Trophoblast cell (in vitro differentiated cells and primary cell): ENCODE results near the gene CACNG7.

Experiments used
- DNase-seq, 2 donors: peaks; one replicate each; pipeline ENCODE4 v3.0.0-alpha.2; 2016
- H2AFZ ChIP-seq: 2 replicates; pipeline ENCODE4 v1.6.1; 2013; ENCODE audit warnings: low read length, moderate library complexity, mild to moderate bottlenecking; ENCODE audit not compliant: insufficient read depth, poor library complexity
- H2AK5ac ChIP-seq: 2 replicates; pipeline ENCODE4 v1.6.1; 2013; ENCODE audit warnings: mild to moderate bottlenecking, low read length
- H2BK120ac ChIP-seq: 2 replicates; pipeline ENCODE4 v1.6.1; 2013; ENCODE audit warnings: low read length, mild to moderate bottlenecking, moderate library complexity; ENCODE audit not compliant: insufficient read depth, poor library complexity
- H2BK12ac ChIP-seq: 2 replicates; pipeline ENCODE4 v1.6.1; 2013; ENCODE audit warnings: mild to moderate bottlenecking, low read length, moderate library complexity
- H2BK5ac ChIP-seq: 2 replicates; pipeline ENCODE4 v1.6.1; 2013; ENCODE audit warnings: low read length, low read depth, moderate library complexity, mild to moderate bottlenecking; ENCODE audit not compliant: poor library complexity
- H3K14ac ChIP-seq: 2 replicates; pipeline ENCODE4 v1.6.1; 2013; ENCODE audit warnings: mild to moderate bottlenecking, low read length
- H3K18ac ChIP-seq: 2 replicates; pipeline ENCODE4 v1.6.1; 2013; ENCODE audit warnings: mild to moderate bottlenecking, low read length
- H3K23ac ChIP-seq: 2 replicates; pipeline ENCODE4 v1.6.1; 2013; ENCODE audit warnings: low read length
- H3K27ac ChIP-seq: 2 replicates; pipeline ENCODE4 v1.5.1; 2013; ENCODE audit warnings: low read depth, mild to moderate bottlenecking, inconsistent platforms, low read length, moderate library complexity
- H3K27me3 ChIP-seq: 2 replicates; pipeline ENCODE4 v1.6.1; 2013; ENCODE audit warnings: inconsistent platforms, mild to moderate bottlenecking, low read length, moderate library complexity; ENCODE audit not compliant: insufficient read depth
- H3K36me3 ChIP-seq, 2 experiments: 1 replicate in 1 of 2; 2 replicates in 1 of 2; pipeline ENCODE4 v1.6.1; 2013; ENCODE audit warnings: low read length in 2 of 2, mild to moderate bottlenecking in 2 of 2, moderate library complexity in 1 of 2; ENCODE audit not compliant: insufficient read depth in 2 of 2, control insufficient read depth in 1 of 2
- H3K4ac ChIP-seq: 2 replicates; pipeline ENCODE4 v1.6.1; 2013; ENCODE audit warnings: low read depth, mild to moderate bottlenecking, low read length, moderate library complexity
- H3K4me1 ChIP-seq, 2 experiments: 1 replicate in 1 of 2; 2 replicates in 1 of 2; pipeline ENCODE4 v1.6.1; 2013; ENCODE audit warnings: low read length in 2 of 2, mild to moderate bottlenecking in 2 of 2, moderate library complexity in 1 of 2; ENCODE audit not compliant: insufficient read depth in 2 of 2, control insufficient read depth in 1 of 2
- H3K4me2 ChIP-seq: 2 replicates; pipeline ENCODE4 v1.6.1; 2013; ENCODE audit warnings: inconsistent platforms, mild to moderate bottlenecking, low read length, moderate library complexity
- H3K4me3 ChIP-seq: 2 replicates; pipeline ENCODE4 v1.5.1; 2013; ENCODE audit warnings: mild to moderate bottlenecking, low read depth, low read length, inconsistent platforms
- H3K79me1 ChIP-seq: one replicate; pipeline ENCODE4 v1.6.1; 2013; ENCODE audit warnings: low read length
- H3K79me2 ChIP-seq: 2 replicates; pipeline ENCODE4 v1.6.1; 2013; ENCODE audit warnings: low read length, mild to moderate bottlenecking; ENCODE audit not compliant: control insufficient read depth, insufficient read depth, poor library complexity
- H3K9ac ChIP-seq: 2 replicates; pipeline ENCODE4 v1.6.1; 2013; ENCODE audit warnings: mild to moderate bottlenecking, low read length
- H3K9me3 ChIP-seq: 2 replicates; pipeline ENCODE4 v1.6.1; 2013; ENCODE audit warnings: low read depth, mild to moderate bottlenecking, control low read depth, inconsistent platforms, low read length; ENCODE audit not compliant: insufficient read depth
- H4K12ac ChIP-seq: 2 replicates; pipeline ENCODE4 v1.6.1; 2013; ENCODE audit warnings: low read depth, mild to moderate bottlenecking, low read length, moderate library complexity
- H4K8ac ChIP-seq: 2 replicates; pipeline ENCODE4 v1.6.1; 2013; ENCODE audit warnings: low read depth, mild to moderate bottlenecking, low read length, moderate library complexity
- H4K91ac ChIP-seq: one replicate; pipeline ENCODE4 v1.6.1; 2013; ENCODE audit warnings: low read depth, mild to moderate bottlenecking, low read length, moderate library complexity
- WGBS: extraction: QIAGEN DNeasy Blood & Tissue Kit; methylation state at CpG from one replicate; pipeline ENCODE4 v1.1.7; 2013; ENCODE audit warnings: missing lambda C conversion rate; ENCODE audit not compliant: insufficient read length, insufficient coverage; ENCODE audit errors: extremely low coverage; 5-methylcytosine and 5-hydroxymethylcytosine counted together

The CACNG7 gene

GRCh38 chr19:53988981-53989380 lies 79.9 kb downstream of the CACNG7 start:
- peaks cover 11% of the 10 kb centered on the region for H3K27me3 ChIP-seq
- H3K23ac ChIP-seq: no peak overlapping the region
- no peak overlapping the region for H4K91ac ChIP-seq
- no peak overlapping the region for H3K14ac ChIP-seq
- no peak overlapping the region for H3K4me3 ChIP-seq
- H3K18ac ChIP-seq: no peak overlapping the region
- H2BK5ac ChIP-seq: no peak overlapping the region
- no peaks in the 10 kb centered on the region for H3K79me1 ChIP-seq
- peaks cover 0 to 7% of the 10 kb centered on the region in 2 experiments for H3K4me1 ChIP-seq
- H3K27ac ChIP-seq: no peak overlapping the region
- no peak for DNase-seq
- H3K9me3 ChIP-seq: peaks cover 2% of the 10 kb centered on the region
- no peak overlapping the region for H3K4me2 ChIP-seq
- no peak overlapping the region for H3K4ac ChIP-seq
- H2BK12ac ChIP-seq: no peak overlapping the region
- no CpG with 5 or more reads among the region's 6 CpGs for WGBS
- H2AFZ ChIP-seq: no peak overlapping the region
- H2AK5ac ChIP-seq: no peak overlapping the region
- no peaks in the 10 kb centered on the region for H3K79me2 ChIP-seq
- no peak overlapping the region for H2BK120ac ChIP-seq
- no peak overlapping the region for H3K9ac ChIP-seq
- H4K8ac ChIP-seq: no peak overlapping the region
- no peaks in the 10 kb centered on the region for H3K36me3 ChIP-seq
- H4K12ac ChIP-seq: no peak overlapping the region

GRCh38 chr19:53989600-53990533 lies 80.8 kb downstream of the CACNG7 start:
- Histone ChIP-seq H3K4me1 (peaks cover 0 to 7% of the 10 kb centered on the region in 2 experiments), H4K8ac (no peak overlapping the region)

GRCh38 chr19:53991224-53992113 lies 82.4 kb downstream of the CACNG7 start, which contains the start of gene CACNG6:
TSS of gene CACNG6 (plus strand) at chr19:53991637. CDS start at chr19:53992878, 1,241 bp downstream.
- Histone ChIP-seq H3K79me1 (no peaks in the 10 kb centered on the region), H3K27ac (no peak within 1 kb of the TSS), H3K4ac (no peak within 1 kb of the TSS), H3K4me2 (peak within 1 kb of the TSS; percentile 68), H3K36me3 (no peaks in the 10 kb centered on the region), H3K9ac (no peak within 1 kb of the TSS), H4K12ac (no peak within 1 kb of the TSS), H3K18ac (no peak within 1 kb of the TSS), H3K27me3 (peaks cover 12% of the 10 kb centered on the region), H2BK12ac (no peak within 1 kb of the TSS), H2AK5ac (no peak within 1 kb of the TSS), H2BK5ac (no peak within 1 kb of the TSS), H3K79me2 (no peaks in the 10 kb centered on the region), H2AFZ (peak within 1 kb of the TSS; percentile 9), H2BK120ac (no peak within 1 kb of the TSS), H4K8ac (peak within 1 kb of the TSS; percentile 34), H3K4me3 (no peak within 1 kb of the TSS), H3K4me1 (peaks cover 0 to 7% of the 10 kb centered on the region in 2 experiments), H4K91ac (no peak within 1 kb of the TSS), H3K23ac (no peak within 1 kb of the TSS), H3K9me3 (peaks cover 2% of the 10 kb centered on the region), H3K14ac (no peak within 1 kb of the TSS)
- no CpG with 5 or more reads among the region's 66 CpGs for WGBS
- no peak for DNase-seq

More at GRCh38 chr19:53989600-53990533, 80.8 kb downstream of the CACNG7 start:
- Histone ChIP-seq H4K12ac (no peak overlapping the region), H4K91ac (no peak overlapping the region), H2AK5ac (no peak overlapping the region), H3K79me2 (no peaks in the 10 kb centered on the region), H3K79me1 (no peaks in the 10 kb centered on the region), H2BK5ac (no peak overlapping the region), H3K14ac (no peak overlapping the region), H3K18ac (no peak overlapping the region), H3K27ac (no peak overlapping the region), H3K27me3 (peaks cover 12% of the 10 kb centered on the region), H3K4ac (no peak overlapping the region), H3K36me3 (no peaks in the 10 kb centered on the region), H3K9me3 (peaks cover 2% of the 10 kb centered on the region), H2BK120ac (no peak overlapping the region), H2BK12ac (no peak overlapping the region), H3K9ac (no peak overlapping the region), H3K23ac (no peak overlapping the region), H3K4me3 (no peak overlapping the region), H3K4me2 (no peak overlapping the region), H2AFZ (no peak overlapping the region)
- WGBS: no CpG with 5 or more reads among the region's 22 CpGs
- DNase-seq: no peak

DNA sequence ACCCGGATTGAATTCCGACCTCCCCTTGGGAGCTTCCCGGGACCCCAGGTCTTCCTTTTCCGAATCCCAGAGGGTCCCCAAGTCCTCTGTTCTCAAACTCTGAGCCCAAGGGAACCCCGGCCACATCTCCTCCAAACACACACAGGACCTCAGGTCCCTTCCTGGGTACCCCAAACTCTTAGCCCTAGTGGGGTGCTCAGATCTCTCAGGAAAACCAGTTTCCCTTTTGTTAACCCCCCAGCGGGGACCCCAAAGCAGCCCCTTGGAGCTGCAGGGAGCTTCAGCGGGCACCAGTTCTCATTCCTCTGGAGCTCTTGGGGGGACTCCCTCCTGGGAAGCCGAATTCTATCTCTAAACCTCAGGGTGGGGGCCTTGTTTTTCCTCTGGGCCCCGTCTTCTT lies 83.1 kb downstream of the CACNG7 start:
- no peak for DNase-seq
- H3K14ac ChIP-seq: no peak overlapping the region
- no peak overlapping the region for H3K9ac ChIP-seq
- no peak overlapping the region for H4K91ac ChIP-seq
- no peaks in the 10 kb centered on the region for H3K79me1 ChIP-seq
- H3K36me3 ChIP-seq: no peaks in the 10 kb centered on the region
- H3K4me3 ChIP-seq: no peak overlapping the region
- no peak overlapping the region for H3K4ac ChIP-seq
- H4K8ac ChIP-seq: no peak overlapping the region
- no peak overlapping the region for H2BK120ac ChIP-seq
- H2AFZ ChIP-seq: no peak overlapping the region
- peaks cover 12% of the 10 kb centered on the region for H3K27me3 ChIP-seq
- H2BK12ac ChIP-seq: no peak overlapping the region
- no peaks in the 10 kb centered on the region for H3K79me2 ChIP-seq
- H2AK5ac ChIP-seq: no peak overlapping the region
- no peak overlapping the region for H3K23ac ChIP-seq
- no CpG with 5 or more reads among the region's 9 CpGs for WGBS
- no peak overlapping the region for H2BK5ac ChIP-seq
- H3K18ac ChIP-seq: no peak overlapping the region
- no peak overlapping the region for H4K12ac ChIP-seq
- peaks cover 2% of the 10 kb centered on the region for H3K9me3 ChIP-seq
- no peak overlapping the region for H3K4me2 ChIP-seq
- peaks cover 0 to 7% of the 10 kb centered on the region in 2 experiments for H3K4me1 ChIP-seq
- H3K27ac ChIP-seq: no peak overlapping the region
